IMR-90 (cell line): Measurements from ENCODE around the gene PTGES2. TPM values are rescaled to one million over a fixed set of nuclear protein-coding genes. Genes with fewer than 3 reads are reported as not detected.

ENCODE experiments used
- ATAC-seq: fragments of 200-7000 bp; cut with Tn5 transposase; 2 replicates; pipeline ENCODE4 v1.9.1; 2020; ENCODE audit warnings: low read depth, mild to moderate bottlenecking, moderate library complexity
- BruUV-seq: library from RNA; stranded (reverse); fragments of 400-500 nt; replicated peaks from 2 replicates; lab custom pipeline; 2021; lab: Mats Ljungman, UMichigan
- CTCF ChIA-PET: fragments of 300-600 bp; formaldehyde crosslinking; extraction: SDS; loops from one replicate; lab custom pipeline; 2021; ENCODE audit warnings: antibody characterized with exemption; lab: Yijun Ruan, JAX
- POLR2A ChIA-PET: fragments of 300-600 bp; sonication (Branson Sonifier 250); formaldehyde crosslinking; loops from one replicate; lab custom pipeline; 2022; ENCODE audit warnings: antibody characterized with exemption; ENCODE audit not compliant: unreplicated experiment; lab: Charles Lee
- DNase-seq: peaks from one replicate; pipeline ENCODE4 v3.0.0; 2013
- H2AFZ ChIP-seq: replicated peaks from 2 replicates; pipeline ENCODE3; 2013; ENCODE audit warnings: low read length, mild to moderate bottlenecking; ENCODE audit not compliant: poor library complexity
- H2AK5ac ChIP-seq: 2 replicates; pipeline ENCODE4 v1.6.1; 2013; ENCODE audit warnings: low read depth, low read length, inconsistent platforms
- H2AK9ac ChIP-seq: replicated peaks from 2 replicates; pipeline ENCODE3; 2013; ENCODE audit warnings: mild to moderate bottlenecking, low read depth, low read length, moderate library complexity; ENCODE audit not compliant: poor library complexity
- H2BK120ac ChIP-seq: 2 replicates; pipeline ENCODE4 v1.6.1; 2013; ENCODE audit warnings: low read depth, low read length, inconsistent platforms
- H2BK15ac ChIP-seq: 3 replicates; pipeline ENCODE4 v1.6.1; 2013; ENCODE audit warnings: low read depth, low read length, inconsistent platforms
- H2BK20ac ChIP-seq: 2 replicates; pipeline ENCODE4 v1.6.1; 2013; ENCODE audit warnings: low read depth, mild to moderate bottlenecking, inconsistent platforms, low read length, moderate library complexity
- H2BK5ac ChIP-seq: 2 replicates; pipeline ENCODE4 v1.6.1; 2013; ENCODE audit warnings: mild to moderate bottlenecking, low read depth, low read length, inconsistent platforms; ENCODE audit not compliant: poor library complexity, severe bottlenecking
- H3K14ac ChIP-seq: replicated peaks from 2 replicates; pipeline ENCODE4 v1.6.1; 2013; ENCODE audit warnings: low read depth, low read length, inconsistent platforms
- H3K18ac ChIP-seq: 2 replicates; pipeline ENCODE4 v1.6.1; 2013; ENCODE audit warnings: low read depth, low read length, control low read depth
- H3K23ac ChIP-seq: 2 replicates; pipeline ENCODE4 v1.6.1; 2013; ENCODE audit warnings: low read depth, low read length, inconsistent platforms
- H3K27ac ChIP-seq: 2 replicates; pipeline ENCODE4 v1.5.1; 2013; ENCODE audit warnings: mild to moderate bottlenecking, control low read depth, low read length; ENCODE audit not compliant: insufficient read depth
- H3K27me3 ChIP-seq: 2 replicates; pipeline ENCODE4 v1.6.1; 2013; ENCODE audit warnings: low read length; ENCODE audit not compliant: control insufficient read depth, insufficient read depth
- H3K36me3 ChIP-seq: 2 replicates; pipeline ENCODE4 v1.6.1; 2013; ENCODE audit warnings: low read length, mixed read lengths; ENCODE audit not compliant: control insufficient read depth, insufficient read depth
- H3K4ac ChIP-seq: 2 replicates; pipeline ENCODE4 v1.6.1; 2013; ENCODE audit warnings: low read depth, low read length, inconsistent platforms
- H3K4me1 ChIP-seq: 2 replicates; pipeline ENCODE4 v1.6.1; 2013; ENCODE audit warnings: low read length, mixed read lengths; ENCODE audit not compliant: control insufficient read depth, insufficient read depth
- H3K4me2 ChIP-seq: 2 replicates; pipeline ENCODE4 v1.6.1; 2013; ENCODE audit warnings: low read depth, mild to moderate bottlenecking, control low read depth, low read length, moderate library complexity
- H3K4me3 ChIP-seq: 2 replicates; pipeline ENCODE4 v1.5.1; 2013; ENCODE audit warnings: low read depth, mild to moderate bottlenecking, control low read depth, low read length, moderate library complexity; ENCODE audit not compliant: insufficient read depth
- H3K56ac ChIP-seq: 2 replicates; pipeline ENCODE4 v1.6.1; 2013; ENCODE audit warnings: low read length, inconsistent platforms; ENCODE audit not compliant: insufficient read depth; ENCODE audit errors: extremely low read depth
- H3K79me1 ChIP-seq, 2 experiments: 2 replicates each; pipeline ENCODE4 v1.6.1; 2013; ENCODE audit warnings: low read length in 2 of 2, inconsistent platforms in 1 of 2, low read depth in 1 of 2
- H3K9ac ChIP-seq: 2 replicates; pipeline ENCODE4 v1.6.1; 2013; ENCODE audit warnings: low read depth, low read length, control low read depth
- H3K9me1 ChIP-seq: 2 replicates; pipeline ENCODE4 v1.6.1; 2013; ENCODE audit warnings: low read length, inconsistent platforms; ENCODE audit not compliant: insufficient read depth
- H3K9me3 ChIP-seq: 2 replicates; pipeline ENCODE4 v1.6.1; 2013; ENCODE audit warnings: low read length; ENCODE audit not compliant: control insufficient read depth, insufficient read depth
- H4K20me1 ChIP-seq: 2 replicates; pipeline ENCODE4 v1.6.1; 2013; ENCODE audit warnings: low read length, inconsistent platforms; ENCODE audit not compliant: insufficient read depth
- H4K5ac ChIP-seq: 2 replicates; pipeline ENCODE4 v1.6.1; 2013; ENCODE audit warnings: mild to moderate bottlenecking, low read depth, low read length, control low read depth
- H4K8ac ChIP-seq, 2 experiments: 2 replicates each; pipeline ENCODE4 v1.6.1; 2013; ENCODE audit warnings: low read depth in 2 of 2, low read length in 2 of 2, control low read depth in 1 of 2, inconsistent platforms in 1 of 2
- H4K91ac ChIP-seq: 2 replicates; pipeline ENCODE4 v1.6.1; 2013; ENCODE audit warnings: low read depth, low read length, inconsistent platforms; ENCODE audit not compliant: insufficient read depth
- CHD1 ChIP-seq: IDR thresholded peaks from 2 replicates; pipeline ENCODE4 v1.6.1; 2012; ENCODE audit warnings: low read depth, low read length, improper control_type of control experiment
- FOS ChIP-seq: fragments of 150-350 bp; IDR thresholded peaks from 2 replicates; pipeline ENCODE4 v1.6.1; 2016; ENCODE audit warnings: low read depth, low read length
- MAFK ChIP-seq: IDR thresholded peaks from 2 replicates; pipeline ENCODE4 v1.6.1; 2012; ENCODE audit warnings: low read depth, low read length, improper control_type of control experiment
- POLR2A ChIP-seq: IDR thresholded peaks from 2 replicates; pipeline ENCODE4 v1.6.1; 2012; ENCODE audit warnings: mild to moderate bottlenecking, low read depth, low read length
- RAD21 ChIP-seq: IDR thresholded peaks from 2 replicates; pipeline ENCODE4 v1.6.1; 2012; ENCODE audit warnings: low read length, improper control_type of control experiment
- RCOR1 ChIP-seq: IDR thresholded peaks from 2 replicates; pipeline ENCODE4 v1.6.1; 2012; ENCODE audit warnings: mild to moderate bottlenecking, low read length, improper control_type of control experiment; ENCODE audit not compliant: insufficient replicate concordance
- WGBS, 2 experiments: methylation state at CpG; one replicate each; pipeline versions ENCODE4 v1.1.5 to v1.1.7; 2013; ENCODE audit warnings: missing lambda C conversion rate in 2 of 2; ENCODE audit not compliant: insufficient read length in 1 of 2; ENCODE audit errors: extremely low coverage in 2 of 2; 5-methylcytosine and 5-hydroxymethylcytosine counted together
- dilution Hi-C: fragments of 300-500 bp; cut with HindIII; formaldehyde crosslinking; loops from one replicate; pipeline ENCODE4 v1.14.3; 2018; ENCODE audit warnings: low sequenced_read_pairs; ENCODE audit not compliant: unreplicated experiment
- in situ Hi-C: fragments of 300-500 bp; cut with MboI; formaldehyde crosslinking; loops from 3 replicates; pipeline ENCODE4 v1.14.3; 2019; ENCODE audit warnings: low sequenced_read_pairs, inconsistent platforms, mixed read lengths
- intact Hi-C: fragments of 100-400 bp; cut with micrococcal nuclease; formaldehyde crosslinking; loops from 2 replicates; pipeline ENCODE4 v1.10.0; 2022
- polyA plus RNA-seq, 3 experiments: library from polyadenylated mRNA; depleted of rRNA; stranded (reverse); fragments of >200 nt; gene quantifications; 2 replicates each; pipeline ENCODE4 v1.2.3, GENCODE V29; 2012; ENCODE audit warnings: low replicate concordance in 1 of 3
- total RNA-seq: library from RNA; depleted of rRNA; stranded (reverse); fragments of >200 nt; gene quantifications from 2 replicates; pipeline ENCODE4 v1.2.3, GENCODE V29; 2012
- TF ChIP-seq, protein P1 (sequence below): conservative IDR thresholded peaks from 2 replicates; pipeline ENCODE4 v1.5.1; 2012; ENCODE audit warnings: mild to moderate bottlenecking, low read depth, low read length, improper control_type of control experiment

Gene PTGES2
- total and polyA plus RNA-seq, 2 of the 4 experiments (the other 2 are of a cell fraction): 100 to 107 TPM

GRCh38 chr9:128151309-128152132 is 24.0 kb upstream of the PTGES2 start (continued):
- TF ChIP-seq CHD1: no peak

GRCh38 chr9:128150594-128151308 is 23.2 kb upstream of the PTGES2 start:
- no peaks in the 10 kb centered on the region; the same call in 1 of the 2 replicates for H4K20me1 ChIP-seq
- H2AFZ ChIP-seq: no peak overlapping the region
- no peaks in the 10 kb centered on the region for H3K79me1 ChIP-seq
- ChIA-PET POLR2A (no interaction called here), CTCF (no interaction called here)
- no TSS peak for BruUV-seq
- H3K4ac ChIP-seq: no peak overlapping the region
- ATAC-seq (no peak), DNase-seq (no peak)
- H3K9ac ChIP-seq: no peak overlapping the region
- TF ChIP-seq POLR2A (no peak), RCOR1 (no peak), FOS (no peak), RAD21 (no peak), MAFK (no peak)
- TF ChIP-seq, protein P1, sequence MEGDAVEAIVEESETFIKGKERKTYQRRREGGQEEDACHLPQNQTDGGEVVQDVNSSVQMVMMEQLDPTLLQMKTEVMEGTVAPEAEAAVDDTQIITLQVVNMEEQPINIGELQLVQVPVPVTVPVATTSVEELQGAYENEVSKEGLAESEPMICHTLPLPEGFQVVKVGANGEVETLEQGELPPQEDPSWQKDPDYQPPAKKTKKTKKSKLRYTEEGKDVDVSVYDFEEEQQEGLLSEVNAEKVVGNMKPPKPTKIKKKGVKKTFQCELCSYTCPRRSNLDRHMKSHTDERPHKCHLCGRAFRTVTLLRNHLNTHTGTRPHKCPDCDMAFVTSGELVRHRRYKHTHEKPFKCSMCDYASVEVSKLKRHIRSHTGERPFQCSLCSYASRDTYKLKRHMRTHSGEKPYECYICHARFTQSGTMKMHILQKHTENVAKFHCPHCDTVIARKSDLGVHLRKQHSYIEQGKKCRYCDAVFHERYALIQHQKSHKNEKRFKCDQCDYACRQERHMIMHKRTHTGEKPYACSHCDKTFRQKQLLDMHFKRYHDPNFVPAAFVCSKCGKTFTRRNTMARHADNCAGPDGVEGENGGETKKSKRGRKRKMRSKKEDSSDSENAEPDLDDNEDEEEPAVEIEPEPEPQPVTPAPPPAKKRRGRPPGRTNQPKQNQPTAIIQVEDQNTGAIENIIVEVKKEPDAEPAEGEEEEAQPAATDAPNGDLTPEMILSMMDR: 0 out of 2 replicates have a peak, but pooled peaks have one; percentile 15
- H4K8ac ChIP-seq: no peak overlapping the region
- H3K4me2 ChIP-seq: no peak overlapping the region
- H3K36me3 ChIP-seq: no peaks in the 10 kb centered on the region
- H3K9me3 ChIP-seq: no peaks in the 10 kb centered on the region
- peaks cover 13% of the 10 kb centered on the region; the same call in 1 of the 2 replicates for H3K27me3 ChIP-seq
- H4K5ac ChIP-seq: no peak overlapping the region
- no peak overlapping the region for H3K14ac ChIP-seq
- no peak overlapping the region for H2AK9ac ChIP-seq
- no peak overlapping the region for H2BK20ac ChIP-seq
- 66% methylated on average over 13 of the region's 19 CpGs; no CpG with 5 or more reads in 1 of the 2 experiments for WGBS, 2 experiments
- H4K91ac ChIP-seq: no peak overlapping the region
- no peak overlapping the region for H3K27ac ChIP-seq
- in situ Hi-C loops: no loop called here
- H2AK5ac ChIP-seq: no peak overlapping the region
- H3K4me1 ChIP-seq: no peaks in the 10 kb centered on the region
- H2BK120ac ChIP-seq: no peak overlapping the region
- H3K56ac ChIP-seq: no peak overlapping the region
- no peak overlapping the region for H2BK5ac ChIP-seq
- no peak overlapping the region for H3K4me3 ChIP-seq
- H3K18ac ChIP-seq: no peak overlapping the region
- intact Hi-C loops: no loop called here
- H3K9me1 ChIP-seq: no peaks in the 10 kb centered on the region
- dilution Hi-C loops: no loop called here
- H3K23ac ChIP-seq: no peak overlapping the region
- no peak overlapping the region for H2BK15ac ChIP-seq
